ENCODE measurements around the gene CHST8. TPM values are rescaled to one million over a fixed set of nuclear protein-coding genes. Genes with fewer than 3 reads are reported as not detected.

The CHST8 gene
- polyA plus RNA-seq, 1 experiment = not detected

- CTCF ChIA-PET = no interaction called here
- Histone ChIP-seq H3K4me3 (ENCODE audit: low read depth, low read length) (no peak overlapping the region), H3K27me3 (ENCODE audit: control insufficient read depth, insufficient read depth, low read length) (peaks cover 5% of the 10 kb centered on the region), H3K27ac (ENCODE audit: low read depth, low read length) (no peak overlapping the region), H3K9me3 (ENCODE audit: control insufficient read depth, insufficient read depth, low read length) (no peaks in the 10 kb centered on the region; the same call in 1 of the 2 replicates)
- no peak for TF ChIP-seq CTCF (IDR thresholded peaks at IDR 0.05; ENCODE audit: low read depth, low read length)
- DNase-seq (ENCODE audit: low read depth, low spot score) = no peak
- POLR2A ChIA-PET = no interaction called here
These were observed 64.5 kb downstream of the CHST8 start for GRCh38 chr19:33686262-33686661.

GRCh38 chr19:33686687-33687480, 65.1 kb downstream of the CHST8 start:
- H3K27ac ChIP-seq (ENCODE audit: low read depth, low read length) = no peak overlapping the region
- no peaks in the 10 kb centered on the region; the same call in 1 of the 2 replicates for H3K9me3 ChIP-seq (ENCODE audit: control insufficient read depth, insufficient read depth, low read length)
- no peak for TF ChIP-seq CTCF (IDR thresholded peaks at IDR 0.05; ENCODE audit: low read depth, low read length)
- H3K4me3 ChIP-seq (ENCODE audit: low read depth, low read length) = no peak overlapping the region
- DNase-seq (ENCODE audit: low read depth, low spot score) = no peak
- POLR2A ChIA-PET = no interaction called here
- H3K27me3 ChIP-seq (ENCODE audit: control insufficient read depth, insufficient read depth, low read length) = peaks cover 5% of the 10 kb centered on the region
- CTCF ChIA-PET = no interaction called here

GRCh38 chr19:33687481-33688170, 65.9 kb downstream of the CHST8 start:
- no peak for TF ChIP-seq CTCF (IDR thresholded peaks at IDR 0.05; ENCODE audit: low read depth, low read length)
- H3K4me3 ChIP-seq (ENCODE audit: low read depth, low read length) = no peak overlapping the region
- DNase-seq (ENCODE audit: low read depth, low spot score) = no peak
- POLR2A ChIA-PET = no interaction called here
- no peaks in the 10 kb centered on the region; the same call in 1 of the 2 replicates for H3K9me3 ChIP-seq (ENCODE audit: control insufficient read depth, insufficient read depth, low read length)
- CTCF ChIA-PET = no interaction called here
- H3K27me3 ChIP-seq (ENCODE audit: control insufficient read depth, insufficient read depth, low read length) = peaks cover 5% of the 10 kb centered on the region
- no peak overlapping the region for H3K27ac ChIP-seq (ENCODE audit: low read depth, low read length)

GRCh38 chr19:33688171-33688992, 66.6 kb downstream of the CHST8 start:
- Histone ChIP-seq H3K9me3 (ENCODE audit: control insufficient read depth, insufficient read depth, low read length) (no peaks in the 10 kb centered on the region; the same call in 1 of the 2 replicates), H3K27me3 (ENCODE audit: control insufficient read depth, insufficient read depth, low read length) (peaks cover 5% of the 10 kb centered on the region), H3K27ac (ENCODE audit: low read depth, low read length) (no peak overlapping the region), H3K4me3 (ENCODE audit: low read depth, low read length) (no peak overlapping the region)
- POLR2A ChIA-PET = no interaction called here
- no peak for DNase-seq (ENCODE audit: low read depth, low spot score)
- no peak for TF ChIP-seq CTCF (IDR thresholded peaks at IDR 0.05; ENCODE audit: low read depth, low read length)
- CTCF ChIA-PET = no interaction called here

All from AG04450 (cell line).